ENCODE measurements around the gene ADAR.
A peak's percentile ranks its signal among the peaks of the same experiment; 100 is the strongest.

The ADAR gene

GRCh38 chr1:154611150-154611862, 3.3 kb upstream of the ADAR start:
- CTCF ChIA-PET: interaction anchor here (2.7 kb wide), 1 partner anchor 12 kb away, joined by 17 read pairs; no protein-coding TSS in a partner anchor
- no peak for TF ChIP-seq CTCF (IDR thresholded peaks at IDR 0.05; ENCODE audit: insufficient read depth, low read length, missing control alignments)
- no peak overlapping the region for H3K4me3 ChIP-seq (ENCODE audit: low read depth, low read length)
- POLR2A ChIA-PET: no interaction called here
- DNase-seq (ENCODE audit: low read depth, low spot score): no peak

GRCh38 chr1:154609398-154610380, 1.7 kb upstream of the ADAR start:
- no peak overlapping the region for H3K4me3 ChIP-seq (ENCODE audit: low read depth, low read length)
- no peak for DNase-seq (ENCODE audit: low read depth, low spot score)
- ChIA-PET CTCF (interaction anchor here (0.7 to 2.7 kb wide), 3 partner anchors 11 to 50 kb away, joined by 3 to 17 read pairs (median 8); no protein-coding TSS in a partner anchor), POLR2A (no interaction called here)
- TF ChIP-seq CTCF (IDR thresholded peaks at IDR 0.05; ENCODE audit: insufficient read depth, low read length, missing control alignments): no peak

GRCh38 chr1:154608397-154609270, 648 bp upstream of the ADAR start:
- no peak for TF ChIP-seq CTCF (IDR thresholded peaks at IDR 0.05; ENCODE audit: insufficient read depth, low read length, missing control alignments)
- DNase-seq (ENCODE audit: low read depth, low spot score): no peak

GRCh38 chr1:154607106-154607608, 829 bp downstream of the ADAR start:
- TF ChIP-seq CTCF (IDR thresholded peaks at IDR 0.05; ENCODE audit: insufficient read depth, low read length, missing control alignments): no peak
- H3K4me3 ChIP-seq (ENCODE audit: low read depth, low read length): peak overlapping the region; percentile 83
- CTCF ChIA-PET: interaction anchor here (1.3 kb wide), 2 partner anchors 20 to 51 kb away, joined by 3 read pairs; no protein-coding TSS in a partner anchor
- POLR2A ChIA-PET: no interaction called here
- no peak for DNase-seq (ENCODE audit: low read depth, low spot score)

More at GRCh38 chr1:154608397-154609270, 648 bp upstream of the ADAR start:
- ChIA-PET POLR2A (interaction anchor here (0.6 to 1.0 kb wide), 2 partner anchors 16 to 19 kb away, joined by 3 read pairs; no protein-coding TSS in a partner anchor), CTCF (interaction anchor here (0.6 to 1.8 kb wide), 3 partner anchors 12 to 264 kb away, joined by 3 to 8 read pairs (median 4); no protein-coding TSS in a partner anchor)
- peak overlapping the region; percentile 83 for H3K4me3 ChIP-seq (ENCODE audit: low read depth, low read length)

GRCh38 chr1:154605534-154605933, 2.5 kb downstream of the ADAR start:
- H3K4me3 ChIP-seq (ENCODE audit: low read depth, low read length): no peak overlapping the region
- TF ChIP-seq CTCF (IDR thresholded peaks at IDR 0.05; ENCODE audit: insufficient read depth, low read length, missing control alignments): no peak
- DNase-seq (ENCODE audit: low read depth, low spot score): no peak
- CTCF ChIA-PET: interaction anchor here (1.1 to 2.7 kb wide), 9 partner anchors 10 to 439 kb away, joined by 3 to 13 read pairs (median 4); no protein-coding TSS in a partner anchor
- POLR2A ChIA-PET: interaction anchor here (0.8 to 1.5 kb wide), 2 partner anchors 17 to 22 kb away, joined by 3 read pairs; no protein-coding TSS in a partner anchor

All from AG04449 (cell line).